HG03280 (cell line): ENCODE measurements around the gene STC2.

Experiments
- ATAC-seq: cut with Tn5 transposase; IDR thresholded peaks from one replicate; pipeline ENCODE4 v1.9.1; 2021; ENCODE audit warnings: mild to moderate bottlenecking, moderate library complexity; ENCODE audit not compliant: unreplicated experiment

The STC2 gene

DNA sequence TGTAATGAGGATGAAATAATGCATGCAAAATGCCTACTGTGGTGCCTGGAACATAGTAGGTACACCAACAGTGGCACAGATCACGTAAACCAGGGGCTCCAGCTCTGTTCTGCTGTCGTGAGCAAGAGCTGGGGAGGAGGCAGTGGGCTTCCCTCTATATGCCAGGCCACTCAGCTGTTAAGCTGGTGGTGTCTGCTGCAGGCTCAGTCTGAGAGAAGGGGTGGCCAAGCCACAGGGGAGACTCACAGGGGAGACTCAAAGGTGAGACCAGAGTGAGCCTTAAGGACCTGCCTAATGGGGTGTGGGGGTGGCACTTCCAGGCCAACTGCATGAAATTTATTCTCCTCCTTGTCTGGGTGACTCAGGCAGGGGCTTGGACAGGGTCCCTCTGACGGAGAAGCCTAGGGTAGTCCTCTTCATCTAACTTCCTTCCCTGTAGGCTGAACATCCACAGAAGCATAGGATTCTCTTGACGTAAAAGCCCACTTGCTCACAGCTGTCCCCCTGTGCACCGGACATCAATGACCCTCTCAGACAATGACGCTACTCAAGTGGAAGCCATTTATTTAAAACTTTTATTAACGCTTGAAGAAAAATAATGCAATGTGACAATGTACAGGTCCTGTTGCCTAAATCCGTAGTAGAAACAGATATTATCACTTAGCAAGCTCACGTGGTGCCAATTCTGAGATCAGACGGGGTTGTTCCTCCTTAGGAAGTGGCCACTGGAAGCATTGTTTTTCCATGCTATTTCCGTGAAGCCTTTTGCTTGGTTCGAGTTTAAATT is 13.9 kb downstream of the STC2 start:
- ATAC-seq, result no peak

DNA sequence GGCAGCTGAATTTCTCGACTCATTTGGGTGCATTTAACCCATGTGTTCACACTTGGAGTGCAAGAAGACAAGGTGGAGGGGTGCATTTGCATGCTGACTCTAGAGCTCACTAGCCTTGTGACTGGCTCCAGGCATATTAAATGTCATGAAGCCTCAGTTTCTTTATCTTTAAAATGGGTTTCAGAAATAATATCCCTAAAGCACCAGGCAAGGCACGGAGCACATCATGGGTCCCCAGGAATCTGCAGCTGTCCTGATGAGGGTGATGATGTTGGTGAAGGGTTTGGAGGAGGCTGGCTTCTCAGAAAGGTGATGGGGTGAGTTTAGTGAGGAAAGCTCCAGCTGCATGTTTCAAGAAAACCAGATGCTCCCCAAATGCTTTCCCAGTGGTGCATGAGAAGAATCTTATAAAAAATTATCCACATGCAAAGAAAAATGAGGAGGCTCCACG is 14.8 kb downstream of the STC2 start:
- no peak for ATAC-seq

DNA sequence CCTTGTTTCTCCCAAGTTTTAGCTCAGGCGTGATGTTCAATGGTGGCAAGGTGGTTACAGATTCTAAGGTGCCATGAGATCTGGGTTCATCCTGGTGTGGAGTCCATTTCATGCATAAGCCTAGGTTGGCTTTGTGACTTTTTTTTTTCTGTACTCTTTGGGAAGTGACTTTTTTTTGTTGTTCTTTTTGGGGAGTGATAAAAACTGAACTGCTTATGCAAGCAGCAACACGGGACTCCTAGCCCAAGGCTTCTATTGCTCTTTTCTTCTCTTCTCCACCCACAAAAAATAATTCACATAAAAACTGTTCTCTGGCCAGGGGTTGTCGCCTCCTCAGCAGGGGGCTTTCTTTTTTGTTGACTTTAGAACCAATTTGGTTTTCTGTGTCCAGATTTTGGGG is 15.4 kb downstream of the STC2 start:
- ATAC-seq, result no peak

DNA sequence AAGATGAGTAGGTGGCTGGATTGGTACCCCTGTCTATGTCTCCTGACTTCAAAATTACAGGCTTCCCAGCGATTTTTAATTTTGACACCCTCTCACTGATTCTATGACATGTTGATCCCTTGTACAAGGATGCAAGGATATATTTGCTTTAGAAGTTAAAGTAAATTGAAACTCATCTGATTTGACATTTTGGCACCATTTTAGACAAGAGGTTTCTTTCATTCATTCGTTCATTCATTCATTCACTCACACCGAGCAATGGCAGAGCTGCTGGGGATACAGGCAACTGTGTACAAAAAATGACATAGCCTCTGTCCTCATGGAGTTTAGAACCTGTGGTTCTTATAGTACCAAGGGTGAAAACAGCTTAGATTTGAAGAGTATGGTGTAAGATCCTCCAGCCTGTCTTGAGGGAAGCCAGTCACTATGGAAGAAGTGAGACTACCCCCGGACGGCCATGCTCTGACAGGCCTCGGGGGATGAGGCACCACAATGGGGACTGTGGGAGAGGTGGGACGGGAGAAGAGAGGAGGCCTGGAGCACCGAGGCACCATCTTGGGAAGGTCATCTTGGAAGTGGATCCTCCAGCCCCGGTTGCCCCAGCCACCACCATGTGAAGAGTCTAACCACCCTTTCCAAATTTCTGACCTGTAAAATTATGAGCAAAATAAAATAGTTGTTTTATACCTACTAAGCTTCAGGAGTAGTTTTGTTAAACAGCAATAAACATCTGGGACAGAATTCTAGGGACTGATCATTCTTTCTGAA is 16.2 kb downstream of the STC2 start:
- ATAC-seq, result no peak

DNA sequence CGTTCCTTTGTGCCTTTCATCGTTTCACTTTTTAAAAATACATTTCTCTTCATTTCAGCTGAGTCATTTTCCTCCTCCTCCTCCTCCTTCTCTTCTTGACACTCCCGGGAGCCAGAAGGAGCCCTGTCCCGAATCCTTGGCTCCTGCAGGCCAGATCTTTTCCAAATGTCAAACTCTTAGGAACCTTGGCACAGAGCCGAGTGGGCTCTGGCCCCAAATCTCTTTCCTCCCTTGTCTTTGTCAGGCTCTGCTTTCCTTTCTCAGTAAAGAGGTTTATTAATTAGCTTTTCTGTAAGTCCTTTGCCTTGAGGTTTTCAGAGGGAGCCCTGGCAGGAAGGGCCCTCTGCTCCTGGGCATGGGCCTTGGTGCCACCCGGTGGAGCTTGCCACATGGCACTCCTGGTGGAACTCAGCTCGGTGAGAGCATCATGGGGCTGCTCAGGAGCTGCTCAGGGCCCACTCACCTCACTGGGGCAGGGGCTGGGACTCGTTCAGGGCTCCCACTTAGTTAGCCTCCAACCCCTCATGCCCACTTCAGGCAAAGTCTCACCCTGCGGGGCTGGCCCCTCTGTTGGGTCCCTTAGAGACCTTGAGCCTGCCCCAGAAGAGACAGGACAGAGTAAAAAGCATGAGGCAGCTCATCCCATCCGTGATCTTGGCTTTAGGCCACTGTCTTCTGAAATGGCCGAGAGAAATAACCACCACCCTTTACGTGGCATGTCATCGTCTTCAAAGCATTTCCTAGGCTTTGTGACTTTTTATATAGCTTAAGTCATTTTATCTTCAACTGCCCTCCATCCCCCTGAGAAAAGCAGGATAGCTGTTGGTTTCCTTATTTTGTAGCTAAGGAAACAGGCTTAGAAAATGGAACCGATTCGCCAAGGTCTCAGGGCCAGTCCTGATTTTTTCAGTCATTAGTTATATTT is 17.1 kb downstream of the STC2 start:
- no peak for ATAC-seq

DNA sequence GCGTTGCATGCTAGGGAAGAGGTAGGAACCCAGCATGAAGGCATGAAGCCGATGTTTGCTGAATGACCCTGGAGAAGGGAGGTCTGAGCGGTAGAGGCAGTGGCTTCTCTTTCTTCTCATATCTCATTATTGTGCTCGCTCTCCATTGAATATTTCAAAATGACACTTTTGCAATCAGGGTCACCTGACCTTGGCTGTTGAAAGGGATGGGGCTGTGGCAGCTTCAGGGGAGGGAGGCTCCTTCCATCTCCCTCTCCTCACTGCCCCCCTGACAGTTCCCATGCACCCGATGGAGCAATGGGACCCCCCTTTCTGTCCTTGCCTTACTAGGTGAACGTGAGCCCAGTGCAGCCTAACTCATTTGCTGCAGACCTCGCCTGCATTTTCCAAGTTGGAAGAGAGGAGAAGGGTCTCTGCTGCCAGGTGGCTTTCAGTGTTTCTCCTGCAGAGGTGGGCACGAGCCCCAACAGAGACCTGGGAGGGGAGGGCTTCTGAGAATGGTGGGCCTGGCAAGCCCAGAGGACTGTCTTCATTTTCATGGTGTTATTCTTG is 17.9 kb downstream of the STC2 start:
- ATAC-seq, result no peak

DNA sequence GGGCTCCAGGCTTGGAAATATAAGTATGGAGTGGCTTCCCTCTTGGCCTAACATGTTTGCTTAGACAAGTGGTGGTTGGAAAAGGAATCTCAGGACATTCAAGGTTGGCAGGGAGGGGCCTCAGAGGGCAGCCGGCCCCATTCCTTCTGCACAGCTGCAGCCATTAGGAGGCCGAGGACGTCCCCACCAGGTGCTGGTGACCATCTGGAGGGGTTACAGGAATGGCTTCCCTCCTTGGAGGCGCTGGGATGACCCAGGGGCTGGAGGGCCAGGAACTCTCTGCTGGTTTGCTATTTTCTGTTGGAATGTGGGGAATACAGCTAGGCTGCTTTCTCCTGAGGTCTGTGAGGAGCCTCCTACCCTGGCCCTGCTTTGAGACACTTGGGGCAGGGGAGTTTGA is 18.5 kb downstream of the STC2 start:
- ATAC-seq, result no peak

DNA sequence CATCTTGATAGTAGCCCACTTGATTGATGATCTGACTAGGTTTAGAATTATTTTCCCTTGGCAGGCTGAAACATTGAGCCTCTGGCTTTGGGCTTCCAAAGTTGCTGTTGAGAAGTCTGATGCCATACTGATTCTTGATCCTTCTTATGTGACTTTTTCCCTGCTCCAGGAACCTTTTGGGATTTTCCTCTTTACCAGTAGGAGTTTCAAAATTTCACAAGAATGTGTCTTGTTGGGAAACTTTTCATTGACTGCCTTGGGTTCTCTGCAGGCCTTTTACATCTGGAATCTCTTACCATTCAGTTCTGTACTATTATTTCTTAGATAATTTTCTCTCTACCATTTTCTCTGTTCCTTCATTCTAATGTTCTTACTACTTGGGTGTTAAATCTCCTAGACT is 20.0 kb downstream of the STC2 start:
- ATAC-seq, result no peak

DNA sequence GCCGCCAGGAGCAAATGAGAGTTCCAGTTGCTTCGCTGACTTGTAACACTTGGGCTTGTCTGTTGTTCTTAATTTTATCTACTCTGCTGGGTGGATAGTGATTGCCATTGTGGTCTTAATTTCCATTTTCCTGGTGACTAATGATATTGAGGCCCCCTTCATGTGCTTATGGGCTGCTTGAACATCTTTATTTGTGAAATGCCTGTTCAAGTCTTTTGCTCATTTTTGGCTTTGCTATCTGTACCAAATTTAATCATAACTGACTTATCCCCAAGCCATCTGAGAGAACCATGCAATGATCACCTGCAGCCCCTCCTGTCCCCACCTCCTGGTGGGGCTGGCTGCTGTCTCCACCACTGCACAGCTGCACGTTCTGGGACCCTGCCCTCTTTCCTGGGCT is 20.5 kb downstream of the STC2 start:
- no peak for ATAC-seq

DNA sequence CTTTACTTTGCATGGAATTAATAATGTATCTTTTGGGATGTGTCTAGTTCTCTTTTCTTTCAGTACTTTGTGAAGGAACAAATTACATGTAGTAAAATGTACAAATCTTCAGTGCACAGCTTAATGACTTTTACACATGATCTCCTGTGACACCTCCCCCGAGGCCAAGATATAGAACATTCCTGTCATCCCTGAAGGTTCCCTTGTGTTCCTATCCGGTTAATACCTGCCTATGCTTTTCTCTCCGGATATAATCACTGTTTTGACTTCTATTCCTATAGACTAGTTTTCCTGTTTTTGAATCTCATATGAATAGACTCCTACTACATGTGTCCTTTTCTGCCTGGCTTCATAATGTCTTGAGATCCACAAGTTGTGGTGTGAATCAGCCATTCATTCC is 21.5 kb downstream of the STC2 start:
- no peak for ATAC-seq

DNA sequence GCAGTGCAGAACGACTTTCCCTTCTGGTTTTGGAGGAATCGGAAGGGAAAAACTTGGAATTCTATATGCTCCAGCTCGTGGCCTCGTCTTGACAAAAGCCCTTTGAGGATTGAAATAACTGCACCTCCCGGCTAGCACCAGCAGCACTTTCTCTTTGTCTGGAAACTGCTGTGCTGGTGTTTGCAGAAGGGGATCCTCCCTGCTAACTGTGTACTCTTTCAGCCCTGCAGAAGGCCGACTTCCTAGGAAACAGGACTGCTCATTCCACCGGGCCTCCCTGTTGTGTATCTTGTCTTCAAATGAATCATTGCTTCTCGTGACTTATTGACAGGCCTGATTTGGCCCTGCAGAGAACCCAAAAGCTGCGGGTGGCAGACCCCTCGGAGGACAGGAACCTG is 23.6 kb downstream of the STC2 start:
- no peak for ATAC-seq

DNA sequence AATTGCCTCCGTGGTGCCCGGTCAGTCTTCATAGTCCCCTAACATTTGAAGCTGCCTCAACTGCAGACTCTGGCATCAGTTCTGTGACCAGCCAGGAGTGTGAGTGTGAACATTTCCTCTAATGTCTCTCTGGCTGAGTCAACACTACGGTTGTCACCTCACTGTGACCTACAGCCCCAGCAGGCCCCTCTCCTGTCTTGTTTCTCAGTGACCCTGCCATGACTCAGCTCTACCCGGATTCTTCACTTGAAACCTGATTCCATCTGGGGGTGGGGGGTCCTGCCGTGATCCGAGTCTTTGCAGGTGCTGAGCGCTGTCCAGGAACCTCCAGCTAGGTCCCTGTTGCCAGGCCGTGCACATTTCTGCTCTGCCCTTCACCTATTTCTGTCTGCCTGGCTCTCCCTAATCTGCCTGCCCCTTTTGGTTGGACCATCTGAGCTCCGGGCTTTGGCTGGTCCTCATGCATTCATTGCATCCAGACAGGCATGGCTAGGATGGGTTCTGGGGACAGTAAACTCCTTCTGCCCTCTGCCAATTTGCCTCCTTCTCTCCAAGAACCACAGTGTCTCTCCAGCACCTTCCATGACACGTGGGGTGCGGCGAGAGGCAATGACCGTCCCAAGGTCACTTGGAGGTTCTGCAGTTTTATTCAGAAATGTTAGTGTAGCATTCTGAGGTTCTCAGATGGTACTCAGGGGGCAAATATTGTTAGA is 24.2 kb downstream of the STC2 start:
- ATAC-seq, result no peak

DNA sequence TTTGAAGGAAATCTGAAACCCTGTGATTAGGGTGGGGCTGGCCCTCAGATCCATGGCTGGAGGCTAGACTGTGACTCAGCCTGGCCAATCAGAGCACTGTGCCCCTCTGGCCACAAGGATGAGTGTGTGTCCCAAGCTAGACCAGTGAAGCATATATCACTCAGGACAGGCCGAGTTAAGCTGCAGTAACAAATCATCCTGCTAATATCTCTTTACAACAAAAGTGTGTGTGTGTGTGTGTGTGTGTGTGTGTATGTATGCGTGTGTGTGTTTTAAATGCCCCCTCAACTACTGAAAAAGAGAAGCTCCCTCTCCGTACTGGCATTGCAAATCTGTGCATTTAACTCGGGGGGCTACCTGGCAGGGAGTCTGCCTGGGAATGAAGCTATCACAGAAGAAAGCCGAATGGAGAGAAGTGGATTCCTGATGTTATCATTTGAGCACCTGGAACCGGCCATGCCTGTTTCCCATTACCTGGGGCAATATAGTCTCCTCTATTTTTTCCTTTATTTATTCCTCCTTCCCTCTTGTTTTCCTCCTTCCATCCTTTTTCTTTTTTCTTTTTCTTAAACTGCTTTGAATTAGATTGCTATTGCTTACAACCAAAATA is 25.6 kb downstream of the STC2 start:
- no peak for ATAC-seq

DNA sequence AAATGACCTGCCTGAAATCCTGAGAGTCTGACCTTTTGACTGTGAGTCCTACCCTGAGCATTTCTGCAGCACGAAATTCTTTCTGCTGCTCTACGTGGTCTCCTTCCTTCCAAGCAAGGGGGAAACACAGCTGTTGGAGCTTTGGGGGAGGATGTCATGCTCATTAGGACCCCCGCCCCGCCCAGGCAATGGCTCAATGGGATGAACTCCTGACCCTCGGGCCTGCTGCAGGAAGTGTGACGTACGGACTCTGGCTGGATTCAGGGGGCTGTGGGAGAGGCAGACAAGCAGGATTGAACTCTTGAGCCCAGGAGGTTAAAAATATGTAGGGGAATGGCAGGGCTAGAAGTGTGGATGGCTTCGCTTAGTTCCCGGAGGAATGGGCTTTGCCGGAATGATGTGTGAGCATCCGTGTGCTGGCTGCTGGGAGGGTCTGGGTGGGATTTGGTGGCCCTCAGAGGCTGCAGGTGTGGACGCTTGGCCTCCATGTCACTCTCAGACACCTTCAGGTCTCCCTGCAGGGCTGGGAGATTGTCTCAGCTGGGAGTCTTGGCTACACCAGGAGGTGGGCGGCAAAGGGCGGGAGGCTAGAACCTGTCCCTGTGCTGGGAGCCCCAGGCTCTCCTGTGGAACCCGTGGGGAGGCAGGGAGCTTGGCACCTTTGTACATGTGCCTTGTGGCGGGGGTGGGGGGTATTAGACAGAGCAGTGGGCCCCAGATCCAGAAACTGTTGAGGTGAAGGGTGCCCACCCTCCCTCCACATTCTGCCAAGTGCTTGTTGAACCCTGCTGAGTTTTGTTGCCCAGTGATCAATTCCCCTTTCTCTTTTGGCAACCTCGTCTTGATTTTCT is 26.3 kb downstream of the STC2 start:
- ATAC-seq, result no peak

DNA sequence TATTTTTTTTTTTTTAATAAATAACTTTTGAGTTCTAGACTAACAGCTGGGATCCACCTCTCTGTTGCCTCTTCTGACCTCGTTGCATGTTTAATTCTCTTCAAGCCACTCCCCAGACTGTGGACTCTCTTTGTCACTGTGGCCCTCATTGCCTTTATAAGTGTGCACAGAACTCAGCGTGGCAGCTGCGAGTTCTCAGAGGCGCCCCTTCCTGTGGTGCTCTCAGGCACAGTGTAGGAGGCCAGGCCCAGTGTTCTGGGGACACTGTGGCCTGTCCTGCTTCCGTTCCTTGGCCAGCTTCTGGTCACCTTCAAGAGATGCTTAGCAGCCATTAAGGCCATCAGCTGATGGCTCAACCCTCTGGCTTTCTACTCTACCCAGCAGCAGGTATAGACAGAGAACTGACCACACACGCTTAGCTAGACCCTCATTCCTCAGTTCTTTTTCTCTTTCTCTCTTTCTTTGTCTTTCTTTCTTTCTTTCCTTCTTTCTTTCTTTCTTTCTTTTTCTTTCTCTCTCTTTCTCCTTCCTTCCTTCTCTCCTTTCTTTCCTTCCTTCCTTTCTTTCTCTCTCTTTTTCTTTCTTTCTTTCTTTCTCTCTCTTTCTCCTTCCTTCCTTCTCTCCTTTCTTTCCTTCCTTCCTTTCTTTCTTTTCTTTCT is 27.7 kb downstream of the STC2 start:
- ATAC-seq, result no peak

DNA sequence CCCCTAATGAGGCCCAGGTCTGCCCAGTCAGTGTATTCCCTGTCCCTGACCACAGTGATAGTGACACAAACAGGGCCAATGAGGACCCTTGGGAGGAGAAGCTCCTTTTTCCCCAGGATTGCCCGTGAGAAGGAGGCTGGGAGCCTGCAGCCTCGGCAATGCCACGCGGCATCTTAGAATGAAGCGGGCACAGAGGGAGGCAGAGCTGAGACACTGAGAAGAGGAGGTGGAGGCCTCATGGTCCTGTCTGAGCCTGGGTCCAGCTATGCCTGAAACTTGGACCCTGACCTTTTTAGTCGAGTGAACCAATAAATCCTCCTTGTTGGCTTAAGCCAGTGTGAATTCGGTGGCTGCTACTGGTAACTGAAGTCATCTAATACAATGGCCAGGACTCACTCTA is 28.4 kb downstream of the STC2 start:
- ATAC-seq, result no peak

DNA sequence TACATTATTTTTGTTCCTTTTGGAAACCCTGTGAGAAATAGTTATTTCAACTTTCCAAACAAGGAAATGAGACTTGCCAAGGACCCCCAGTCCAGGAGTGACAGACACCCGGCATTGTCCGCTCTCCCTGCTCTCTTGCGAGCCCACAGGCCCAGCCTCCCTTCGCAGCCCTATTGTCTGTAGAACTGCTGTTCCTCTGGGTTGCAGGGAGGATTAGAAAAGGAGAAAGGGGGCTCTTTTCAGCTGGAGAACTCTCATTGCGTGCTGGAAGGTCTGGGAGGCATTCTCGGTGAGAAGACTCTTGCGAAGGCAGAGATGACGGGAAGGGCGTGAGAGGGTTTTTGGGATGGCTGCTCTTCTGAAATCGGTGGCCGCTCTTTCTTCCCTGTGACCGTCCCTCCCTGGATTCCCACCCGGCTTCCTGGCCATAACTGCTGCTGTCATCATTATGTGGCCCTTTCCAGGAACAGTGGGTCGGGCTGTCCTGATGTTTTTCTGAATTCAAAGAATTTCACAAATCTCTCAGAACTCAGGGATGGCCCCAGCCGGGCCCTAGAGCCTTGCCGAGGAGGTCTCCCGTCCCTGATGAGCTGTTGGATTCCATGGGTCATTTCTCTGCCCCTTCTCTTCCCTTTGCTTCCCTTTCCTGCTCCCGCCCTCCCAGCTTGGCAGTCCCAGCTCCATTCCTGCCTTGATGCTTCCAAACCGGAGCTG is 29.8 kb downstream of the STC2 start:
- no peak for ATAC-seq

DNA sequence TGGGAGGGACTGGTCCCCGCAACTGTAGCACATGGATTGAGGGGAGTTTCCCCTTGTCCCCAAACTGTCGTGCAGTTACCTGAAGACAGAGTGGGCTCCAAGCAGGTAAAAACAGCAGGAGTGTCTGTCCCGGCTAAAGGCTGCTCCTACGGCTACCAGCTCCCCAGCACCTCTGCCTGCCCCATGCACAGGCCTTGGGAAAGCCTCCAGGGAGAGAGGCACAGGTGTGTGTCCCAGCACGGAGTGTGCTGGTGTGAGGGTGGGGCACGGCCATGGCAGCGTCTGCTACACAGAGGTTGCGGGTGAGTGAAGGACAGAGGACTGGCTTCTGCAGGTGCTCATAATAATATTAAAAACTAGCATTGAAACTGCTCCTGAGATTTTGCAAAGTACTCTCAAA is 30.4 kb downstream of the STC2 start:
- ATAC-seq, result no peak
